GM12872 (cell line): ENCODE data around the gene TCP11.

ENCODE experiments used
- CTCF ChIP-seq: IDR thresholded peaks from 3 replicates; pipeline ENCODE4 v1.5.1; 2011; ENCODE audit warnings: low read depth, mild to moderate bottlenecking, low read length, moderate library complexity; ENCODE audit not compliant: insufficient read depth

Gene TCP11

DNA sequence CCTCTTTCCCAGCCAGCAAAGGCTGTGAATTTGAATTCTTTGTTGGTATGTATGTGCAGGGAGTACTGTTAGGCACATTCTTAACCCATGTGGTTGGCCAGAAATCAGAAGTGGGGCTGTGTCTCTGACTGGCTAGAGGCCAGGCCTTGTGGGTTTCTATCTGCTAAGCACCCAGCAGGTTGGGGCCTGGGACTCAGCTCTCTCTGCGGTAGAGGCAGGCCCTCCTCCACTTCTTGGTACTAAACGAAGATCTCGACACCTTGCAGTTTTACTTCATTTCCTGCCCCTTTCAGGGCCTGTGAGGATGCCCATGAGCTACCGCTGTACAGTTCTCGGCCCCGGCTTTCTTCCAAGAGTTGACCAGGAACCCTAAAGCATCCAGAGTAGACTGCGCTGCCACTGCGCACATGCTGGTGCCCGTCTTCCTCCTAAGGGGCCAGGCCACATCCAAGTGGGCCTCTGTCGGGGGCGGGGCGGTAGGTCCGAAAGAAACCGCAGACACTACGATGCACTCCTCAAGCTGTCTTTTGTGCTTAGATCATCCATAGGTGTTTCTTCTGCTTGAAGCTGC, 51.1 kb downstream of the TCP11 start:
- no peak for TF ChIP-seq CTCF

DNA sequence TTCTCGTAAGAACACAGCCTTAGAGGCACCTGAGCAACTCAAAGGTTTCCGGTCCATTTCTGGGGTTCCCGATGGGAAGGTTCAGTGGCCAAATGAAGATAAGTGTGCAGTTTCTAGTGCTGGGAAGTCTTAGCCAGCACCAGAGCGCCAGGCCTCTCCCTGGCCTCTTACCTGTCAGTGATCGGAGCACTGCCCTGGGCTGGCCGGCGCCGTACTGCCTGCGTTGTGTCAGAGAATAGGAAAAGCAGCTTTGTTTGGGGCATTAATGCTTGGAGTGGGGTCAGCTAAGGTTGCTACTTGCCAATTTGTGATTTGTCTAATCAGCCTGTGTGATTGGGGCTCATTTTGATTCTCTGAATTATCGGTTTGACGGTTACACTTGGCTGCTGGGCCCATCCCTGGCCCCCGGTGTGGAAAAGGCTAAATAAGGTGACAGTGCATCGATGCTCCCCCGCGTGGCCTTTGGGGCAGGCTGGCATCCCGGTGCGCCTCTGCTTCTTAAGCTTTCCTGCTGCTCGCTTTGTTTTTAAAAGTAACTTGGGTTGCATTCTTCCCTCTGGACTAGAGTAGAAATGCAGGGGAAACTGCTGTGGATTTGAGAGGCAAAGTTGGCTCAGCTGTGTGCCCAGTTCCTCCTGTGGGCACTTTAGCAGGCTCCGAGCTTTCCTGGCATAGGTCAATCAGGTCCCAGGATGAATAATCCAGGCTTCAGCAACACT, 51.8 kb downstream of the TCP11 start:
- no peak for TF ChIP-seq CTCF

DNA sequence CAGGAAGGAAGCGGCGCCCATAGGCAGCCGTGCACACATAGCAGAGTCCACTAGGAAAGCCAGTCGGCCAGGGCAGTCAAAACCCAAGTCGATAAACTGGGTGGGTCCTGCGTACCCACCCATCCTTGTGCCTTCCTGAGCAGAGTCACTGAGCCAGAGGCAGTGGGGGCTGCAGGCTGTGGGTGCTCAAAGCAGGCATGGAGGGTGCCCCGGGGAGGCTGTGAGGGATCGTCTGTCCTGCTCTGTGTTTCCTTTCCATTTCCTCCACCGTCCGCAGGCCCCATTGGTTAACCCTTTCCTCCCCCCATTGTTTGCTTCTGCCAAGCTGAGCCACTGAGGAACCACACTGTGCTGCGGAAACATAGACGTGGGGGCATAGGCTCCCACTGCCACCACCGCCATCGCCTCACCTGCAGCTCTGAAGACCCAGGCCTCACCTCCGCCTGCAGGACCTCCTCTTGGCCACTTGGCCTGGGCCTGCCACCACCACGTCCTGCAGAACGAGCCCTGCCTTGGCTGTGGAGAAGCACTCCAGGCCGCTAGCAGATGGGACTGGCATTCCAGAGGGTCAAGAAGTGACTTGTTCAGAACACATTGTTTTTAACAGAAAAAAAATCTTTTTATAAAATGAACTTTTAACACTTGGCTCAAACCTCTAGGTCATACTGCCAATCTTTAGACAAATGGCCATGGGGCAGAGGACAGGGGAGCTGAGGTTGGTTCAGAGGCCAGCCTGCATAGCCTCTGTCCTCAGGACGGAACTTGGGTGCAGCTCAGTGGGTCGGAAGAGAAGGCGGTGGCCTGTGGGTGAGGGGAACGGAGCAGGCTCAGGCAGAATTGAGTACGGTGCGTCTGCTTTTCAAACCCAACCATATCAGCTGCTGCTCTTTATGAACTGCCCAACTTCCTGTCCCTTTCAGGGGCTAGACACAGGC, 52.6 kb downstream of the TCP11 start:
- no peak for TF ChIP-seq CTCF

DNA sequence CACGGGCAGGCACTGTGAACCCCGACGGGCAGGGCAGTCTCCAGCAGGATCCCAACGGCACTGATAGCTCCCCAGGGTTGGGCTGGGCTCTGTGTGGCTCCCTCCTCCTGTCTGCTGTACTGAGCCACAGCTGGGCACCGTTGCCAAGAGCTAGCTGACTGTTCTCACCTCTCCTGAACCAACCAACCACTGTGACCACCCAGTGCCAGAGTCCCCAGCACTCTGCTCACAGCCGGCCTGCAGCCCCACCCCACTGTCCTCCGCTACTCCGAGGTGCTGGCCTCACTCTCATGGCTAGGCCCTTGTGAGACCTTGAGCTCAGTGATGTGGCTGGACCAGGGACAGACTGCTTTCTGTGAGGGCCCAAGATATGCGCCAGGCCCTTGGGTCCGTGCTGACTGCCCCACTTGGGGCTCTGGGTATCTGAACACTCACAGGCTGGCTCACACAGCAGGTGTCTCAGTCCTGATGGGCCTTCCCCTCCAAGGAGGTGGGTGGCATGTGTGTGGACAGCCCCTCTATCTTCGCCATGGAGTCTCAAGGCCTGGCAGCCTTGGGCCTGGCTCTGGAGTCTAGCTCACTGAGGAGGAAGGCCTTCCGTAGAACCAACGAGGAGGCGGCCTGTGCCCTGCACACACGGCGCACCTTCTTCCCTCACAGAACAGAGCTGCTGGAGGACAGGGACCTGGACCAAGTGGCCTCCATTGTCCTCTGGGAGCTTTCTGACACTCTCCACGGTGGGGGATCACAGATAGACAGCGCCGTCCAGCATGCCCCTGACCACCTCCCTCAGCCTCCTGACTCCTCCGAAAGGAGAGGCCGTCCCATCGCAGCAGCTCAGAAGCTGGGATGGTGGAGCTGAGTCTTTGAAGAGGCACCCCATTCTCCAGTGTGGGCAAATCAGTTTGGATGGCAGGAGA, 53.5 kb downstream of the TCP11 start:
- TF ChIP-seq CTCF, result no peak

DNA sequence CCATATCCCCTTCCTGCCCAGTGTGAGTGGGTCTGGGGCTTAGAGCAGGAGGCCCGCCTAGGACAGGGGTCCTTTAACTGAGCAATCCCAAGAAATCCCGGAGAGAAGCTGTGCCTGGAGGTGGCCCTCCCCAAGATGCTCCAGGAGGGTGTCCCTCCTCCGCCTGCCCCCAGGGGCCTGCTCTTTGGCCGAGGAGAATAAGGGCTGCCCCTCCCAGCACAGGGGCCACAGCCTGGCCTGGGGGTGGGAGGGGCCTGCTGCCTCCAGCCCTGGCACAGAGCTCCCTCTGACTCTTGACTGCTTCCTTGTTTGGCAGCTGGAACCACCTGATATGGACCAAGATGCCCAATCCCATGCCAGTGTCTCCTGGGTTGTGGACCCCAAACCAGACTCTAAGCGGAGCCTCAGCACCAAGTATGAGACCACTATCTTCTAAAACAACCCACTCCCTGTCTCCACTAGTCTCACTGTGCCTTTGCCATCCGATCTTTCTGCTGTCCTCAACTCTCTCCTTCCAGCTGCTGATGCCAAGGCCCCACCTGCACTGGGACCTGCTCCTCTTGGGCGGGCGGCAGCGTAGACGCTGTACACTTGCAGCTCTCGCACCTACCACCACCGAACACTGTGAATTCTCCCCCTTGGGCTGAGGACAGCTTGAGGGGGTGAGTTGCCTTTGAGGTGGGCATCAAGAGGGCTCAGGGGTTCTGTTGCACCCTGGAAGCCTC, 54.3 kb downstream of the TCP11 start:
- no peak for TF ChIP-seq CTCF

DNA sequence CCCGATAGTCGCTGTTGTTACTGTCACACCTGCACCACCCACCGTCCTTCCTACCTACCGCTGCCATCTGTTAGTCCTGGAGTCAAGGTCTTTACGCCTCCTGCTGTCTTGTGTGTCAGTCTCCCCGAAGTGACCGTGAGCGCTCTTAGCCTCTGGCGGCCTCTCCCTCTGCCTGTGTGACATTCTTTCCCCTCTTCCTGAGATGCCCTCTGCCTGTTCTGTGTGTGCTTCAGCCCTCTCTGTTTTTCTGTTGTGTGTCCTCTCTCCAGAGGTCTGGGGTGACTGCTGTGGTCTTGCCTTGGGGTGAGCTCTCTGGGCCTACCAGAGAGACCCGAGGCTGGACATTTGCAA, 54.9 kb downstream of the TCP11 start:
- no peak for TF ChIP-seq CTCF
